Measurements from ENCODE around the gene TTC1. TPM values are rescaled to one million over a fixed set of nuclear protein-coding genes. Genes with fewer than 3 reads are reported as not detected.

The TTC1 gene
- total and polyA plus RNA-seq, 2 of the 8 experiments (the other 6 are each of a cell fraction or from before 2014, with no cell fraction given): 25.1 to 63.9 TPM

- TF ChIP-seq CHD7 (IDR thresholded peaks at IDR 0.05; ENCODE audit: insufficient replicate concordance, low read length) (no peak), POU5F1 (IDR thresholded peaks at IDR 0.05; ENCODE audit: low read depth, low read length) (no peak)
These were observed 72.6 kb downstream of the TTC1 start (continued) for GRCh38 chr5:160081495-160081894.

Measured in H1 (cell line).